Loucy (cell line): ENCODE measurements around the gene FAM131C.
"Not testable (repeated sequence)": the region's sequence is repeated elsewhere in the genome, so short reads cannot be mapped to it uniquely, and the experiment has no call there.

Experiments
- H2AFZ ChIP-seq: fragments of 200-600 bp; sonication (generic); 2 replicates; pipeline ENCODE4 v1.6.0; 2016; ENCODE audit warnings: antibody characterized with exemption, mild to moderate bottlenecking, low read length, moderate library complexity
- H3F3A ChIP-seq: fragments of 200-600 bp; 2 replicates; pipeline ENCODE4 v1.6.0; 2016; ENCODE audit warnings: antibody characterized with exemption, low read depth, mild to moderate bottlenecking
- H3K27me3 ChIP-seq: fragments of 200-600 bp; sonication (generic); 2 replicates; pipeline ENCODE4 v1.6.1; 2014; ENCODE audit warnings: low read length, mild to moderate bottlenecking; ENCODE audit not compliant: insufficient read depth, poor library complexity, severe bottlenecking
- H3K36me3 ChIP-seq: fragments of 200-600 bp; sonication (generic); 2 replicates; pipeline ENCODE4 v1.6.1; 2016; ENCODE audit warnings: low read length; ENCODE audit not compliant: insufficient read depth
- H3K4me1 ChIP-seq: fragments of 200-600 bp; sonication (generic); 2 replicates; pipeline ENCODE4 v1.5.1; 2014; ENCODE audit warnings: low read length, mild to moderate bottlenecking; ENCODE audit not compliant: insufficient read depth, poor library complexity, severe bottlenecking
- H3K4me2 ChIP-seq: fragments of 200-600 bp; sonication (generic); 2 replicates; pipeline ENCODE4 v1.6.0; 2014; ENCODE audit warnings: antibody characterized with exemption, low read length, low read depth, mild to moderate bottlenecking; ENCODE audit not compliant: poor library complexity, severe bottlenecking
- H3K4me3 ChIP-seq: fragments of 200-600 bp; sonication (generic); 2 replicates; pipeline ENCODE4 v1.5.1; 2014; ENCODE audit warnings: low read length, mild to moderate bottlenecking, mixed read lengths; ENCODE audit not compliant: poor library complexity, severe bottlenecking
- H3K79me2 ChIP-seq: fragments of 200-600 bp; sonication (generic); 2 replicates; pipeline ENCODE4 v1.6.1; 2014; ENCODE audit warnings: low read length; ENCODE audit not compliant: insufficient read depth
- H3K9ac ChIP-seq: fragments of 200-600 bp; sonication (generic); 2 replicates; pipeline ENCODE4 v1.6.0; 2014; ENCODE audit warnings: mild to moderate bottlenecking, low read depth, low read length, moderate library complexity; ENCODE audit not compliant: poor library complexity, severe bottlenecking
- H3K9me2 ChIP-seq: fragments of 200-600 bp; sonication (generic); replicated peaks from 2 replicates; pipeline ENCODE4 v1.6.1; 2016; ENCODE audit warnings: low read depth, low read length, mixed read lengths
- H3K9me3 ChIP-seq: fragments of 200-600 bp; sonication (generic); 2 replicates; pipeline ENCODE4 v1.6.1; 2014; ENCODE audit warnings: mild to moderate bottlenecking, antibody characterized with exemption, low read length, low read depth; ENCODE audit not compliant: insufficient read depth
- H4K20me1 ChIP-seq: fragments of 200-600 bp; sonication (generic); 2 replicates; pipeline ENCODE4 v1.6.0; 2014; ENCODE audit warnings: antibody characterized with exemption, low read length, mild to moderate bottlenecking; ENCODE audit not compliant: insufficient read depth, poor library complexity, severe bottlenecking
- CTCF ChIP-seq: fragments of 200-600 bp; sonication (generic); conservative IDR thresholded peaks from 2 replicates; pipeline ENCODE4 v1.5.1; 2014; ENCODE audit warnings: mild to moderate bottlenecking, antibody characterized with exemption, low read length
- EZH2phosphoT487 ChIP-seq: fragments of 200-600 bp; IDR thresholded peaks from 2 replicates; pipeline ENCODE4 v1.6.1; 2018; ENCODE audit warnings: antibody characterized with exemption, mild to moderate bottlenecking, moderate library complexity, borderline replicate concordance

FAM131C gene

GRCh38 chr1:16109571-16109970 is 36.1 kb upstream of the FAM131C start:
- H3K9ac ChIP-seq = no peak overlapping the region
- H3F3A ChIP-seq = no peaks in the 10 kb centered on the region
- H3K4me1 ChIP-seq = no peaks in the 10 kb centered on the region
- H3K79me2 ChIP-seq = no peaks in the 10 kb centered on the region
- H3K4me3 ChIP-seq = no peak overlapping the region
- H4K20me1 ChIP-seq = no peaks in the 10 kb centered on the region
- H3K36me3 ChIP-seq = no peaks in the 10 kb centered on the region
- H2AFZ ChIP-seq = no peak overlapping the region
- H3K4me2 ChIP-seq = no peak overlapping the region
- no peak for TF ChIP-seq EZH2phosphoT487
- TF ChIP-seq CTCF = no peak
- H3K9me2 ChIP-seq = no peaks in the 10 kb centered on the region
- H3K9me3 ChIP-seq = no peaks in the 10 kb centered on the region
- no peaks in the 10 kb centered on the region for H3K27me3 ChIP-seq

GRCh38 chr1:16107039-16107438 is 33.6 kb upstream of the FAM131C start:
- H2AFZ ChIP-seq, H3K4me1 ChIP-seq, H3K4me2 ChIP-seq, H3K27me3 ChIP-seq, H4K20me1 ChIP-seq, H3K4me3 ChIP-seq, H3F3A ChIP-seq, H3K9ac ChIP-seq, H3K9me3 ChIP-seq, H3K79me2 ChIP-seq, H3K9me2 ChIP-seq, H3K36me3 ChIP-seq: not testable (repeated sequence)

GRCh38 chr1:16101623-16102022 is 28.2 kb upstream of the FAM131C start:
- Histone ChIP-seq H3K4me2 (no peak overlapping the region), H3K36me3 (no peaks in the 10 kb centered on the region), H4K20me1 (no peaks in the 10 kb centered on the region), H3K27me3 (no peaks in the 10 kb centered on the region), H3K79me2 (no peaks in the 10 kb centered on the region), H3K4me1 (no peaks in the 10 kb centered on the region), H3K4me3 (no peak overlapping the region), H3F3A (no peaks in the 10 kb centered on the region), H2AFZ (no peak overlapping the region), H3K9me3 (no peaks in the 10 kb centered on the region), H3K9ac (no peak overlapping the region), H3K9me2 (no peaks in the 10 kb centered on the region)
- TF ChIP-seq CTCF (no peak), EZH2phosphoT487 (no peak)

- Histone ChIP-seq H3K9ac (no peak overlapping the region), H3K36me3 (no peaks in the 10 kb centered on the region), H3K4me1 (no peaks in the 10 kb centered on the region), H2AFZ (no peak overlapping the region), H4K20me1 (no peaks in the 10 kb centered on the region), H3K9me2 (no peaks in the 10 kb centered on the region), H3F3A (no peaks in the 10 kb centered on the region), H3K4me3 (no peak overlapping the region), H3K9me3 (no peaks in the 10 kb centered on the region), H3K79me2 (no peaks in the 10 kb centered on the region), H3K4me2 (no peak overlapping the region), H3K27me3 (no peaks in the 10 kb centered on the region)
- no peak for TF ChIP-seq CTCF
- no peak for TF ChIP-seq EZH2phosphoT487
Observed at GRCh38 chr1:16099412-16099811, 26.0 kb upstream of the FAM131C start.
